ENCODE results near the gene PNRC1.

GRCh38 chr6:89047473-89047872, 33.1 kb upstream of the PNRC1 start:
- TF ChIP-seq, protein P1, sequence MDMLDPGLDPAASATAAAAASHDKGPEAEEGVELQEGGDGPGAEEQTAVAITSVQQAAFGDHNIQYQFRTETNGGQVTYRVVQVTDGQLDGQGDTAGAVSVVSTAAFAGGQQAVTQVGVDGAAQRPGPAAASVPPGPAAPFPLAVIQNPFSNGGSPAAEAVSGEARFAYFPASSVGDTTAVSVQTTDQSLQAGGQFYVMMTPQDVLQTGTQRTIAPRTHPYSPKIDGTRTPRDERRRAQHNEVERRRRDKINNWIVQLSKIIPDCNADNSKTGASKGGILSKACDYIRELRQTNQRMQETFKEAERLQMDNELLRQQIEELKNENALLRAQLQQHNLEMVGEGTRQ (IDR thresholded peaks at IDR 0.05; ENCODE audit: borderline replicate concordance, low read depth, low read length) = no peak
- TF ChIP-seq CTCF (IDR thresholded peaks at IDR 0.05) = no peak
- TF ChIP-seq USF1 (IDR thresholded peaks at IDR 0.05; ENCODE audit: borderline replicate concordance, low read depth) = no peak
- no peak for TF ChIP-seq MAX (IDR thresholded peaks at IDR 0.05; ENCODE audit: low read depth)
- no peak for TF ChIP-seq EZH2phosphoT487 (IDR thresholded peaks at IDR 0.05; ENCODE audit: borderline replicate concordance, low read depth)
